Endothelial cell (in vitro differentiated cells): ENCODE results near the gene C10orf71. TPM values are rescaled to one million over a fixed set of nuclear protein-coding genes. Genes with fewer than 3 reads are reported as not detected.

ENCODE experiments used
- DNase-seq: peaks from one replicate; pipeline ENCODE4 v3.0.0; 2021; ENCODE audit warnings: low spot score
- H3K27ac Mint-ChIP-seq: one replicate; pipeline ENCODE4 v1.8.0; 2021; ENCODE audit warnings: mixed read lengths, inconsistent platforms; ENCODE audit not compliant: unreplicated experiment
- H3K27me3 Mint-ChIP-seq: one replicate; pipeline ENCODE4 v1.8.0; 2021; ENCODE audit warnings: mild to moderate bottlenecking, moderate library complexity, mixed read lengths, inconsistent platforms; ENCODE audit not compliant: unreplicated experiment
- H3K36me3 Mint-ChIP-seq: one replicate; pipeline ENCODE4 v1.8.0; 2021; ENCODE audit warnings: mild to moderate bottlenecking, low read depth, mixed read lengths, inconsistent platforms; ENCODE audit not compliant: unreplicated experiment
- H3K4me1 Mint-ChIP-seq: one replicate; pipeline ENCODE4 v1.8.0; 2021; ENCODE audit warnings: mild to moderate bottlenecking, mixed read lengths, inconsistent platforms; ENCODE audit not compliant: unreplicated experiment
- H3K4me3 Mint-ChIP-seq: one replicate; pipeline ENCODE4 v1.8.0; 2021; ENCODE audit warnings: mild to moderate bottlenecking, mixed read lengths, inconsistent platforms; ENCODE audit not compliant: unreplicated experiment
- H3K9me3 Mint-ChIP-seq: one replicate; pipeline ENCODE4 v1.8.0; 2021; ENCODE audit warnings: mixed read lengths, inconsistent platforms; ENCODE audit not compliant: unreplicated experiment
- total RNA-seq: library from RNA; stranded (reverse); fragmentation: NEBNext Ultra II Directional; extraction: Animal tissue kit (Norgen Biotek cat#: 25700); gene quantifications from one replicate; pipeline ENCODE4 v1.2.1, GENCODE V29; 2021; ENCODE audit not compliant: unreplicated experiment
- TF ChIP-seq, protein P1 (sequence below): fragments of 200-600 bp; sonication (generic); IDR thresholded peaks from one replicate; pipeline ENCODE4 v1.5.0; 2021; ENCODE audit warnings: antibody characterized with exemption; ENCODE audit not compliant: unreplicated experiment

The C10orf71 gene
- total RNA-seq, 1 donor from 2014 or later = not detected

DNA sequence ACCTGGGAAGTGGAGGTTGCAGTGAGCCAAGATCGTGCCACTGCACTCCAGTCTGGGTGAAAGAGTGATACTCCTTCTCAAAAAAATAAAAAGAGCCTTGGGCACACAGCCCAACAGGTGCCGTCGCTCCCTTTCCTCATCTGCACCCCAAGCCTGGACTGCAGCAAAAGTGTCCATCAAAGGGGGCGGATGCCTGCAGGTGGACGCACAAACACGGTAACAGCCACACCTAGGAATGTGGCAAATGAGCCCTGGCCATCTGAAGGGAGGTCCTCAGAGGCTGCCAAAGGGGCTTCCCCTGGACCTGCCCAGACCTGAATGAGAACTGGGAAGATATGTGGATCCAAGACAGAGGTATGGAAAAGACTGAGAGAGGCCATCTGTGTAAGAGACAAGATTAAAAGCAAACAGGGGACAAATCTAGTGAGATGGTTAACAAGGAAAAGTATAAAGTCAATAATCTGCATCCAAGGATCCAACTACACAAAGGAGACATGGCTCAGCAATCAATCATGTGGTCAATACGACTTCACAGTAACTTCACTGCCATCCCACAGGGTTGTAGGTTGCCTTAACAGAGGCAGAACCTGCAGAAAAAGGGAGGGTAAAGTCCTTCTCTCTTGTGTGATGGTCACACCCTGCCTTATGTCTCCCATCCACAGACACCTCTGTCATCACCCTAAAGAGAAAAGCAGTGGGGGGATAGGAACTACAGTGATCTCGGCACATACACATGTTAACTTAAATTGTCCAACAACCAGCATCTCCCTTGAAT is 71.5 kb downstream of the C10orf71 start:
- no peak overlapping the region for H3K4me3 Mint-ChIP-seq
- H3K9me3 Mint-ChIP-seq = no peaks in the 10 kb centered on the region
- TF ChIP-seq, protein P1, sequence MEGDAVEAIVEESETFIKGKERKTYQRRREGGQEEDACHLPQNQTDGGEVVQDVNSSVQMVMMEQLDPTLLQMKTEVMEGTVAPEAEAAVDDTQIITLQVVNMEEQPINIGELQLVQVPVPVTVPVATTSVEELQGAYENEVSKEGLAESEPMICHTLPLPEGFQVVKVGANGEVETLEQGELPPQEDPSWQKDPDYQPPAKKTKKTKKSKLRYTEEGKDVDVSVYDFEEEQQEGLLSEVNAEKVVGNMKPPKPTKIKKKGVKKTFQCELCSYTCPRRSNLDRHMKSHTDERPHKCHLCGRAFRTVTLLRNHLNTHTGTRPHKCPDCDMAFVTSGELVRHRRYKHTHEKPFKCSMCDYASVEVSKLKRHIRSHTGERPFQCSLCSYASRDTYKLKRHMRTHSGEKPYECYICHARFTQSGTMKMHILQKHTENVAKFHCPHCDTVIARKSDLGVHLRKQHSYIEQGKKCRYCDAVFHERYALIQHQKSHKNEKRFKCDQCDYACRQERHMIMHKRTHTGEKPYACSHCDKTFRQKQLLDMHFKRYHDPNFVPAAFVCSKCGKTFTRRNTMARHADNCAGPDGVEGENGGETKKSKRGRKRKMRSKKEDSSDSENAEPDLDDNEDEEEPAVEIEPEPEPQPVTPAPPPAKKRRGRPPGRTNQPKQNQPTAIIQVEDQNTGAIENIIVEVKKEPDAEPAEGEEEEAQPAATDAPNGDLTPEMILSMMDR = no peak
- no peak for DNase-seq
- no peaks in the 10 kb centered on the region for H3K36me3 Mint-ChIP-seq
- no peak overlapping the region for H3K27ac Mint-ChIP-seq
- no peaks in the 10 kb centered on the region for H3K27me3 Mint-ChIP-seq
- no peaks in the 10 kb centered on the region for H3K4me1 Mint-ChIP-seq

- TF ChIP-seq, protein P1 = no peak
- no peak overlapping the region for H3K27ac Mint-ChIP-seq
- no peaks in the 10 kb centered on the region for H3K27me3 Mint-ChIP-seq
- no peaks in the 10 kb centered on the region for H3K9me3 Mint-ChIP-seq
- H3K4me3 Mint-ChIP-seq = no peak overlapping the region
- no peaks in the 10 kb centered on the region for H3K36me3 Mint-ChIP-seq
- no peaks in the 10 kb centered on the region for H3K4me1 Mint-ChIP-seq
- DNase-seq = no peak
These were observed 73.0 kb downstream of the C10orf71 start for GRCh38 chr10:49371967-49372366.

- Mint-ChIP-seq H3K9me3 (no peaks in the 10 kb centered on the region), H3K36me3 (no peaks in the 10 kb centered on the region), H3K27me3 (no peaks in the 10 kb centered on the region), H3K4me1 (no peaks in the 10 kb centered on the region), H3K27ac (no peak overlapping the region), H3K4me3 (no peak overlapping the region)
- no peak for DNase-seq
- TF ChIP-seq, protein P1 = no peak
These were observed 74.4 kb downstream of the C10orf71 start for GRCh38 chr10:49373361-49373760.

- H3K4me3 Mint-ChIP-seq = no peak overlapping the region
- H3K4me1 Mint-ChIP-seq = no peaks in the 10 kb centered on the region
- no peaks in the 10 kb centered on the region for H3K9me3 Mint-ChIP-seq
- TF ChIP-seq, protein P1 = no peak
- H3K27me3 Mint-ChIP-seq = no peaks in the 10 kb centered on the region
- DNase-seq = no peak
- no peaks in the 10 kb centered on the region for H3K36me3 Mint-ChIP-seq
- no peak overlapping the region for H3K27ac Mint-ChIP-seq
These were observed 75.8 kb downstream of the C10orf71 start for GRCh38 chr10:49374740-49375139.

- Mint-ChIP-seq H3K9me3 (no peaks in the 10 kb centered on the region), H3K4me3 (no peak overlapping the region), H3K27me3 (peaks cover 1% of the 10 kb centered on the region), H3K27ac (no peak overlapping the region), H3K4me1 (no peaks in the 10 kb centered on the region), H3K36me3 (no peaks in the 10 kb centered on the region)
- TF ChIP-seq, protein P1 = no peak
- DNase-seq = no peak
These were observed 76.6 kb downstream of the C10orf71 start for GRCh38 chr10:49375611-49376010.

Other genes with a start within 250 kb of the C10orf71 start
- 0.38 TPM for gene VSTM4, start 183.6 kb upstream of the C10orf71 start, total RNA-seq
- gene FAM170B, start 165.1 kb upstream of the C10orf71 start, total RNA-seq = not detected
- gene TMEM273, start 110.8 kb upstream of the C10orf71 start, total RNA-seq = 1.6 TPM
- not detected for gene DRGX, start 96.9 kb downstream of the C10orf71 start, total RNA-seq
- 25.8 TPM for gene ERCC6, start 240.0 kb downstream of the C10orf71 start, total RNA-seq